Liver (tissue), 3 donors: Measurements from ENCODE around the gene CEP78.

Source experiments
- FOXA1 ChIP-seq: IDR thresholded peaks from 2 replicates; pipeline ENCODE4 v1.6.1; 2016; ENCODE audit warnings: antibody characterized with exemption
- GABPA ChIP-seq, 2 donors: IDR thresholded peaks in 1 of 2; conservative IDR thresholded peaks in 1 of 2; 2 replicates each; pipeline ENCODE4 v1.6.1; 2016; ENCODE audit warnings: antibody characterized with exemption in 2 of 2, mild to moderate bottlenecking in 1 of 2, moderate library complexity in 1 of 2
- JUND ChIP-seq, 2 donors: IDR thresholded peaks; 2 replicates each; pipeline ENCODE4 v1.6.1; 2016; ENCODE audit warnings: antibody characterized with exemption in 2 of 2
- SP1 ChIP-seq: IDR thresholded peaks from 2 replicates; pipeline ENCODE4 v1.6.1; 2018; ENCODE audit warnings: antibody characterized with exemption, mild to moderate bottlenecking
- TAF1 ChIP-seq: conservative IDR thresholded peaks from 2 replicates; pipeline ENCODE4 v1.6.1; 2016; ENCODE audit warnings: antibody characterized with exemption, mild to moderate bottlenecking
- YY1 ChIP-seq: IDR thresholded peaks from 2 replicates; pipeline ENCODE4 v1.6.1; 2016; ENCODE audit warnings: antibody characterized with exemption, mild to moderate bottlenecking
- TF ChIP-seq, protein P1 (sequence below): fragments of 150-350 bp; IDR thresholded peaks from 2 replicates; pipeline ENCODE4 v1.5.1; 2017; ENCODE audit warnings: improper control_type of control experiment, low read depth, low read length; ENCODE audit not compliant: missing input control
- TF ChIP-seq, protein P2 (sequence below): IDR thresholded peaks from 2 replicates; pipeline ENCODE4 v1.6.1; 2016; ENCODE audit warnings: antibody characterized with exemption
- TF ChIP-seq, protein P3 (sequence below): IDR thresholded peaks from 2 replicates; pipeline ENCODE4 v1.6.1; 2016; ENCODE audit warnings: antibody characterized with exemption
- TF ChIP-seq, protein P4 (sequence below): IDR thresholded peaks from 2 replicates; pipeline ENCODE4 v1.6.1; 2016; ENCODE audit warnings: antibody characterized with exemption, mild to moderate bottlenecking
- TF ChIP-seq, protein P5 (sequence below): IDR thresholded peaks from 2 replicates; pipeline ENCODE4 v1.6.1; 2016; ENCODE audit warnings: antibody characterized with exemption
- donor health status: healthy.
- donor health status: healthy.

DNA sequence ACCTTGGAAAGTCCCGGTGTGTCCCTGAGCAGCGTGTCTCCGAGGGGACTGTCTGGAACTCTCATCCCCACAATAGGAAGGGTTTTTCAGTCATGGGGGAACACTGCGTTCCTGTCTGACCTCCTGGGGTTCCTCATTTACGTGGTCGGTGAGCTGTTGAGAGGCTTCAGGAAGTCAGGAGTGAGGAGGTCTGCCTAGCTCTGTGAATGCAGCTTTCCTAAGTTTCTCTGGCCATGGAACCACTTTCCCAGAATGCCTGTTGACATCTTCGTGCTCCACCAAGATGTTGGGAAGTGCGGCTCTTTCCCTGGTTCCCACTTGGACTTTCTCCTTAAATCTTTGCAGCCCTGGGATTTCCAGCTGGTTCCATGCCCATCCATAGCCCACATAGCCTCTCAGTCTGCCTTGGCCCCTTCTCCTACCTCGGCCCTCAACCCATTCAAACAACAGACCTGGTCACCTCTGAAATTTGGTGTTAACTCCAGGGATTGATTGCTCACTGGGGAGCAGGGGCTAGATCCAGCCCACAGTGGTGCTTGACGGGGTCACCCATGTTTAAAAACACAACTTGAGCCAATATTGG lies 88.3 kb downstream of the CEP78 start:
- no peak for TF ChIP-seq JUND (IDR thresholded peaks at IDR 0.05)
- TF ChIP-seq, protein P1, sequence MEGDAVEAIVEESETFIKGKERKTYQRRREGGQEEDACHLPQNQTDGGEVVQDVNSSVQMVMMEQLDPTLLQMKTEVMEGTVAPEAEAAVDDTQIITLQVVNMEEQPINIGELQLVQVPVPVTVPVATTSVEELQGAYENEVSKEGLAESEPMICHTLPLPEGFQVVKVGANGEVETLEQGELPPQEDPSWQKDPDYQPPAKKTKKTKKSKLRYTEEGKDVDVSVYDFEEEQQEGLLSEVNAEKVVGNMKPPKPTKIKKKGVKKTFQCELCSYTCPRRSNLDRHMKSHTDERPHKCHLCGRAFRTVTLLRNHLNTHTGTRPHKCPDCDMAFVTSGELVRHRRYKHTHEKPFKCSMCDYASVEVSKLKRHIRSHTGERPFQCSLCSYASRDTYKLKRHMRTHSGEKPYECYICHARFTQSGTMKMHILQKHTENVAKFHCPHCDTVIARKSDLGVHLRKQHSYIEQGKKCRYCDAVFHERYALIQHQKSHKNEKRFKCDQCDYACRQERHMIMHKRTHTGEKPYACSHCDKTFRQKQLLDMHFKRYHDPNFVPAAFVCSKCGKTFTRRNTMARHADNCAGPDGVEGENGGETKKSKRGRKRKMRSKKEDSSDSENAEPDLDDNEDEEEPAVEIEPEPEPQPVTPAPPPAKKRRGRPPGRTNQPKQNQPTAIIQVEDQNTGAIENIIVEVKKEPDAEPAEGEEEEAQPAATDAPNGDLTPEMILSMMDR = no peak
- TF ChIP-seq, protein P2, sequence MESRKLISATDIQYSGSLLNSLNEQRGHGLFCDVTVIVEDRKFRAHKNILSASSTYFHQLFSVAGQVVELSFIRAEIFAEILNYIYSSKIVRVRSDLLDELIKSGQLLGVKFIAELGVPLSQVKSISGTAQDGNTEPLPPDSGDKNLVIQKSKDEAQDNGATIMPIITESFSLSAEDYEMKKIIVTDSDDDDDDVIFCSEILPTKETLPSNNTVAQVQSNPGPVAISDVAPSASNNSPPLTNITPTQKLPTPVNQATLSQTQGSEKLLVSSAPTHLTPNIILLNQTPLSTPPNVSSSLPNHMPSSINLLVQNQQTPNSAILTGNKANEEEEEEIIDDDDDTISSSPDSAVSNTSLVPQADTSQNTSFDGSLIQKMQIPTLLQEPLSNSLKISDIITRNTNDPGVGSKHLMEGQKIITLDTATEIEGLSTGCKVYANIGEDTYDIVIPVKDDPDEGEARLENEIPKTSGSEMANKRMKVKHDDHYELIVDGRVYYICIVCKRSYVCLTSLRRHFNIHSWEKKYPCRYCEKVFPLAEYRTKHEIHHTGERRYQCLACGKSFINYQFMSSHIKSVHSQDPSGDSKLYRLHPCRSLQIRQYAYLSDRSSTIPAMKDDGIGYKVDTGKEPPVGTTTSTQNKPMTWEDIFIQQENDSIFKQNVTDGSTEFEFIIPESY = no peak
- TF ChIP-seq, protein P3, sequence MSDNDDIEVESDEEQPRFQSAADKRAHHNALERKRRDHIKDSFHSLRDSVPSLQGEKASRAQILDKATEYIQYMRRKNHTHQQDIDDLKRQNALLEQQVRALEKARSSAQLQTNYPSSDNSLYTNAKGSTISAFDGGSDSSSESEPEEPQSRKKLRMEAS = no peak
- no peak for TF ChIP-seq FOXA1
- no peak for TF ChIP-seq YY1
- TF ChIP-seq, protein P4, sequence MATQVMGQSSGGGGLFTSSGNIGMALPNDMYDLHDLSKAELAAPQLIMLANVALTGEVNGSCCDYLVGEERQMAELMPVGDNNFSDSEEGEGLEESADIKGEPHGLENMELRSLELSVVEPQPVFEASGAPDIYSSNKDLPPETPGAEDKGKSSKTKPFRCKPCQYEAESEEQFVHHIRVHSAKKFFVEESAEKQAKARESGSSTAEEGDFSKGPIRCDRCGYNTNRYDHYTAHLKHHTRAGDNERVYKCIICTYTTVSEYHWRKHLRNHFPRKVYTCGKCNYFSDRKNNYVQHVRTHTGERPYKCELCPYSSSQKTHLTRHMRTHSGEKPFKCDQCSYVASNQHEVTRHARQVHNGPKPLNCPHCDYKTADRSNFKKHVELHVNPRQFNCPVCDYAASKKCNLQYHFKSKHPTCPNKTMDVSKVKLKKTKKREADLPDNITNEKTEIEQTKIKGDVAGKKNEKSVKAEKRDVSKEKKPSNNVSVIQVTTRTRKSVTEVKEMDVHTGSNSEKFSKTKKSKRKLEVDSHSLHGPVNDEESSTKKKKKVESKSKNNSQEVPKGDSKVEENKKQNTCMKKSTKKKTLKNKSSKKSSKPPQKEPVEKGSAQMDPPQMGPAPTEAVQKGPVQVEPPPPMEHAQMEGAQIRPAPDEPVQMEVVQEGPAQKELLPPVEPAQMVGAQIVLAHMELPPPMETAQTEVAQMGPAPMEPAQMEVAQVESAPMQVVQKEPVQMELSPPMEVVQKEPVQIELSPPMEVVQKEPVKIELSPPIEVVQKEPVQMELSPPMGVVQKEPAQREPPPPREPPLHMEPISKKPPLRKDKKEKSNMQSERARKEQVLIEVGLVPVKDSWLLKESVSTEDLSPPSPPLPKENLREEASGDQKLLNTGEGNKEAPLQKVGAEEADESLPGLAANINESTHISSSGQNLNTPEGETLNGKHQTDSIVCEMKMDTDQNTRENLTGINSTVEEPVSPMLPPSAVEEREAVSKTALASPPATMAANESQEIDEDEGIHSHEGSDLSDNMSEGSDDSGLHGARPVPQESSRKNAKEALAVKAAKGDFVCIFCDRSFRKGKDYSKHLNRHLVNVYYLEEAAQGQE = no peak
- TF ChIP-seq, protein P5, sequence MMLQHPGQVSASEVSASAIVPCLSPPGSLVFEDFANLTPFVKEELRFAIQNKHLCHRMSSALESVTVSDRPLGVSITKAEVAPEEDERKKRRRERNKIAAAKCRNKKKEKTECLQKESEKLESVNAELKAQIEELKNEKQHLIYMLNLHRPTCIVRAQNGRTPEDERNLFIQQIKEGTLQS = no peak
- no peak for TF ChIP-seq TAF1
- TF ChIP-seq GABPA (IDR thresholded peaks at IDR 0.05 in 1 of 2, conservative IDR thresholded peaks at IDR 0.05 in 1 of 2) = no peak
- no peak for TF ChIP-seq SP1
